GM18870 (cell line): ENCODE data around the gene FGD5.

Source experiments
- ATAC-seq: cut with Tn5 transposase; IDR thresholded peaks from one replicate; pipeline ENCODE4 v1.9.1; 2021; ENCODE audit warnings: moderate library complexity; ENCODE audit not compliant: unreplicated experiment

The FGD5 gene

GRCh38 chr3:14823910-14824629 lies 5.3 kb downstream of the FGD5 start:
- no peak for ATAC-seq

GRCh38 chr3:14824646-14825045 lies 5.9 kb downstream of the FGD5 start:
- no peak for ATAC-seq

- no peak for ATAC-seq
These were observed 7.3 kb downstream of the FGD5 start for GRCh38 chr3:14826069-14826468.

- no peak for ATAC-seq
These were observed 9.0 kb downstream of the FGD5 start for GRCh38 chr3:14827776-14828175.

- ATAC-seq, result no peak
These were observed 11.0 kb downstream of the FGD5 start for GRCh38 chr3:14829811-14830210.

- no peak for ATAC-seq
These were observed 13.2 kb downstream of the FGD5 start for GRCh38 chr3:14831916-14832450.

GRCh38 chr3:14832975-14833722 lies 14.4 kb downstream of the FGD5 start:
- no peak for ATAC-seq

GRCh38 chr3:14834121-14834520 lies 15.4 kb downstream of the FGD5 start:
- no peak for ATAC-seq

- no peak for ATAC-seq
These were observed 16.2 kb downstream of the FGD5 start for GRCh38 chr3:14834807-14835466.

GRCh38 chr3:14836049-14836468 lies 17.3 kb downstream of the FGD5 start:
- ATAC-seq, result no peak

GRCh38 chr3:14837186-14837877 lies 18.6 kb downstream of the FGD5 start:
- ATAC-seq, result no peak

- ATAC-seq, result no peak
These were observed 19.1 kb downstream of the FGD5 start for GRCh38 chr3:14837878-14838258.

GRCh38 chr3:14839236-14839635 lies 20.5 kb downstream of the FGD5 start:
- ATAC-seq, result no peak

- ATAC-seq, result no peak
These were observed 23.1 kb downstream of the FGD5 start for GRCh38 chr3:14841836-14842235.

- no peak for ATAC-seq
These were observed 23.5 kb downstream of the FGD5 start for GRCh38 chr3:14842277-14842676.

- ATAC-seq, result no peak
These were observed 24.6 kb downstream of the FGD5 start for GRCh38 chr3:14843321-14843720.

GRCh38 chr3:14844386-14845170 lies 25.8 kb downstream of the FGD5 start:
- ATAC-seq, result no peak

GRCh38 chr3:14845180-14845579 lies 26.4 kb downstream of the FGD5 start:
- ATAC-seq, result no peak

- no peak for ATAC-seq
These were observed 27.1 kb downstream of the FGD5 start for GRCh38 chr3:14845826-14846225.

- ATAC-seq, result no peak
These were observed 27.6 kb downstream of the FGD5 start for GRCh38 chr3:14846226-14846880.
